IMR-90 (cell line): ENCODE measurements around the gene CSK.

ENCODE experiments used
- BHLHE40 ChIP-seq: fragments of 150-350 bp; IDR thresholded peaks from 2 replicates; pipeline ENCODE4 v1.6.1; 2016; ENCODE audit warnings: mild to moderate bottlenecking, low read depth, low read length
- CEBPB ChIP-seq: IDR thresholded peaks from 2 replicates; pipeline ENCODE4 v1.6.1; 2012; ENCODE audit warnings: low read depth, low read length, improper control_type of control experiment
- CHD1 ChIP-seq: IDR thresholded peaks from 2 replicates; pipeline ENCODE4 v1.6.1; 2012; ENCODE audit warnings: low read depth, low read length, improper control_type of control experiment
- FOS ChIP-seq: fragments of 150-350 bp; IDR thresholded peaks from 2 replicates; pipeline ENCODE4 v1.6.1; 2016; ENCODE audit warnings: low read depth, low read length
- MAFK ChIP-seq: IDR thresholded peaks from 2 replicates; pipeline ENCODE4 v1.6.1; 2012; ENCODE audit warnings: low read depth, low read length, improper control_type of control experiment
- MAZ ChIP-seq: IDR thresholded peaks from 2 replicates; pipeline ENCODE4 v1.6.1; 2012; ENCODE audit warnings: low read depth, mild to moderate bottlenecking, low read length, improper control_type of control experiment, moderate library complexity, borderline replicate concordance
- NFE2L2 ChIP-seq: fragments of 150-350 bp; IDR thresholded peaks from 2 replicates; pipeline ENCODE4 v1.6.1; 2016; ENCODE audit warnings: low read depth, mild to moderate bottlenecking, low read length
- POLR2A ChIP-seq: IDR thresholded peaks from 2 replicates; pipeline ENCODE4 v1.6.1; 2012; ENCODE audit warnings: mild to moderate bottlenecking, low read depth, low read length
- RAD21 ChIP-seq: IDR thresholded peaks from 2 replicates; pipeline ENCODE4 v1.6.1; 2012; ENCODE audit warnings: low read length, improper control_type of control experiment
- RFX5 ChIP-seq: IDR thresholded peaks from 2 replicates; pipeline ENCODE4 v1.8.0; 2012; ENCODE audit warnings: low read depth, mild to moderate bottlenecking, low read length, moderate library complexity
- SMC3 ChIP-seq: fragments of 150-350 bp; IDR thresholded peaks from 2 replicates; pipeline ENCODE4 v1.6.1; 2016; ENCODE audit warnings: low read depth, mild to moderate bottlenecking, antibody characterized with exemption, low read length, moderate library complexity
- TF ChIP-seq, protein P1 (sequence below): conservative IDR thresholded peaks from 2 replicates; pipeline ENCODE4 v1.5.1; 2012; ENCODE audit warnings: mild to moderate bottlenecking, low read depth, low read length, improper control_type of control experiment
- TF ChIP-seq, protein P2 (sequence below): fragments of 150-350 bp; IDR thresholded peaks from 2 replicates; pipeline ENCODE4 v1.6.1; 2017; ENCODE audit warnings: mild to moderate bottlenecking, antibody characterized with exemption, low read length, low read depth
- TF ChIP-seq, protein P3 (sequence below): fragments of 150-350 bp; IDR thresholded peaks from 2 replicates; pipeline ENCODE4 v1.6.1; 2016; ENCODE audit warnings: low read depth, mild to moderate bottlenecking, low read length, moderate library complexity, borderline replicate concordance

DNA sequence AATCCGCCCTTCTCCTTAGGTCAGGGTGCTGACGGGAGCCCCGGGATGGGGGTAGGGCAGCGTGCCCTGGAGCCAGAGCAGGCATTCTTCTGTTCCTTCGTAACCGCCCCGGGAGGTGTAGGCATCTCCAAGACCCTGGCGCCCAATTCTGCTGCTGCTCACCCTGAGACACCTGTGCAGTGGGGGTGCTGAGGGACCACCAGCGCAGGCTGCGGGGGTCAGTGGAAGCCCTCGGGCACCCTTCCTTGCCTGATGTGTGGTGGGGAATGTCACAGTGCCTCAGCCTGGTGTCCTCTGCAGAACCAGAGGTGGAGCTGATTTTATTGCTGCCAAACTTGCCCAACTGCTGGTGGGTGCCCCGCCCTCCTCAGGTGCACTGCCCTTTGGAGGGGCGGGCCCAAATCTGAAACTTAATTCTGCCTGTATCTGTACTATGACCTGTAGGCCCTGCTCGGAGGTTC lies 7.3 kb downstream of the CSK start:
- TF ChIP-seq, protein P1, sequence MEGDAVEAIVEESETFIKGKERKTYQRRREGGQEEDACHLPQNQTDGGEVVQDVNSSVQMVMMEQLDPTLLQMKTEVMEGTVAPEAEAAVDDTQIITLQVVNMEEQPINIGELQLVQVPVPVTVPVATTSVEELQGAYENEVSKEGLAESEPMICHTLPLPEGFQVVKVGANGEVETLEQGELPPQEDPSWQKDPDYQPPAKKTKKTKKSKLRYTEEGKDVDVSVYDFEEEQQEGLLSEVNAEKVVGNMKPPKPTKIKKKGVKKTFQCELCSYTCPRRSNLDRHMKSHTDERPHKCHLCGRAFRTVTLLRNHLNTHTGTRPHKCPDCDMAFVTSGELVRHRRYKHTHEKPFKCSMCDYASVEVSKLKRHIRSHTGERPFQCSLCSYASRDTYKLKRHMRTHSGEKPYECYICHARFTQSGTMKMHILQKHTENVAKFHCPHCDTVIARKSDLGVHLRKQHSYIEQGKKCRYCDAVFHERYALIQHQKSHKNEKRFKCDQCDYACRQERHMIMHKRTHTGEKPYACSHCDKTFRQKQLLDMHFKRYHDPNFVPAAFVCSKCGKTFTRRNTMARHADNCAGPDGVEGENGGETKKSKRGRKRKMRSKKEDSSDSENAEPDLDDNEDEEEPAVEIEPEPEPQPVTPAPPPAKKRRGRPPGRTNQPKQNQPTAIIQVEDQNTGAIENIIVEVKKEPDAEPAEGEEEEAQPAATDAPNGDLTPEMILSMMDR, result no peak
- TF ChIP-seq BHLHE40 (no peak), CEBPB (no peak), POLR2A (no peak), FOS (no peak), SMC3 (no peak), MAFK (no peak), RFX5 (no peak), RAD21 (no peak), MAZ (no peak), CHD1 (no peak), NFE2L2 (no peak)
- TF ChIP-seq, protein P2, sequence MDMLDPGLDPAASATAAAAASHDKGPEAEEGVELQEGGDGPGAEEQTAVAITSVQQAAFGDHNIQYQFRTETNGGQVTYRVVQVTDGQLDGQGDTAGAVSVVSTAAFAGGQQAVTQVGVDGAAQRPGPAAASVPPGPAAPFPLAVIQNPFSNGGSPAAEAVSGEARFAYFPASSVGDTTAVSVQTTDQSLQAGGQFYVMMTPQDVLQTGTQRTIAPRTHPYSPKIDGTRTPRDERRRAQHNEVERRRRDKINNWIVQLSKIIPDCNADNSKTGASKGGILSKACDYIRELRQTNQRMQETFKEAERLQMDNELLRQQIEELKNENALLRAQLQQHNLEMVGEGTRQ, result no peak
- TF ChIP-seq, protein P3, sequence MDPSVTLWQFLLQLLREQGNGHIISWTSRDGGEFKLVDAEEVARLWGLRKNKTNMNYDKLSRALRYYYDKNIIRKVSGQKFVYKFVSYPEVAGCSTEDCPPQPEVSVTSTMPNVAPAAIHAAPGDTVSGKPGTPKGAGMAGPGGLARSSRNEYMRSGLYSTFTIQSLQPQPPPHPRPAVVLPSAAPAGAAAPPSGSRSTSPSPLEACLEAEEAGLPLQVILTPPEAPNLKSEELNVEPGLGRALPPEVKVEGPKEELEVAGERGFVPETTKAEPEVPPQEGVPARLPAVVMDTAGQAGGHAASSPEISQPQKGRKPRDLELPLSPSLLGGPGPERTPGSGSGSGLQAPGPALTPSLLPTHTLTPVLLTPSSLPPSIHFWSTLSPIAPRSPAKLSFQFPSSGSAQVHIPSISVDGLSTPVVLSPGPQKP, result no peak
